GM18502 (cell line): ENCODE results near the gene MINK1.
"Not testable (repeated sequence)": the region's sequence is repeated elsewhere in the genome, so short reads cannot be mapped to it uniquely, and the experiment has no call there.

Experiments
- ATAC-seq: cut with Tn5 transposase; IDR thresholded peaks from one replicate; pipeline ENCODE4 v1.9.1; 2021; ENCODE audit warnings: mild to moderate bottlenecking; ENCODE audit not compliant: unreplicated experiment, poor library complexity

MINK1 gene

DNA sequence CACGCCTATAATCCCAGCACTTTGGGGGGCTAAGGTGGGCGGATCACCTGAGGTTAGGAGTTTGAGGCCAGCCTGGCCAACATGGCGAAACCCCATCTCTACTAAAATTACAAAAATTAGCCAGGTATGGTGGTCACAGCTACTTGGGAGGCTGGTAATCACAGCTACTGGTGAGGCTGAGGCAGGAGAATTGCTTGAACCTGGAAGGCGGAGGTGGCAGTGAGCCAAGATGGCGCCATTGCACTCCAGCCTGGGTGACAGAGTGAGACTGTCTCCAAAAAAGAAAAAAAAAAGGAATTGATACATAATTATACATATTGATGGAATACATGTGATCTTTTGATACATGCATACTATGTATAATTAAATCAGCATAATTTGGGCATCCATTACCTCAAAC is 34.4 kb downstream of the MINK1 start:
- not testable (repeated sequence) for ATAC-seq

DNA sequence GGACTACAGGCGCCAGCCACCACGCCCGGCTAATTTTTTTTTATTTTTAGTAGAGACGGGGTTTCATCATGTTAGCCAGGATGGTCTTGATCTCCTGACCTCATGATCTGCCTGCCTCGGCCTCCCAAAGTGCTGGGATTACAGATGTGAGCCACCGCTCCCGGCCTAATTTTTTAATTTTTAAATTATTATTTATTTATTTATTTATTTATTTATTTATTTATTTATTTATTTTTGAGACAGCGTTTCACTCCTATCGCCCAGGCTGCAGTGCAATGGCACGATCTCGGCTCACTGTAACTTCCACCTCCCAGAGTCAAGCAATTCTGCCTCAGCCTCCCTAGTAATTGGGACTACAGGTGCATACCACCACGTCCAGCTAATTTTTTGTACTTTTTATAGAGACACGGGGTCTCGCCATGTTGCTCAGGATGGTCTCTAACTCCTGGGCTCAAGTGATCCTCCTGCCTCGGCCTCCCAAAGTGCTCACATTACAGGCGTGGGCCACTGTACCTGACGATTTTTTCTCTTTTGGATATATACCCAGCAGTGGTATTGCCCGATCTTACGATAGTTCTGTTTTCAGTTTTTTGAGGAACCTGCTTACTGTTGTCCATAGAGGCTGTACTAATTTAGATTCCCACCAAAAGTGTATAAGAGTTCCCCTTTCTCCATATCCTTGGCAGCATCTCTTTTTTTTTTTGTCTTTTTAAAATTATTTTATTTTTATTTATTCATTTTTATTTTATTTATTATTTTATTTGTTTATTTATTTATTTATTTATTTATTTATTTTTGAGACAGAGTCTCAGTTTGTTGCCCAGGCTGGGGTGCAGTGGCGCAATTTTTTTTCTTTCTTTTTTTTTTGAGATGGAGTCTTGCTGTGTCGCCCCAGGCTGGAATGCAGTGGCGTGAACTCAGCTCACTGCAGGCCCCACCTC is 36.2 kb downstream of the MINK1 start:
- ATAC-seq: not testable (repeated sequence)

DNA sequence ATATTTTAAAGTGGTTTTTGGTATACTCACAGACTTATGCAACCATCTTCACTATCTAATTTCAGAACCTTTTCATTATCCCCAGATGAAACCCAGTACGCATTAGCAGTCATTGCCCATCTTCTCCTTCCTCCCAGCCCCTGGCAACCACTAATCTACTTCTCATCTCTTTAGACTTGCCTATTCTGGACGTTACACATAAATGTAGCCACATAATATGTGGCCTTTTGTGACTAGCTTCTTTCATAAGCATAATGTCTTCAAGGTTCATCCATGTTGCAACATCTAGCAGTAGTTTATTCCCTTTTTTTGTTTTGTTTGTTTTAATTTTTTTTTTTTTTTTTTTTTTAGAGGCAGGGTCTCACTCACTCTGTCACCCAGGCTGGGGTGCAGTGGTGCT is 37.7 kb downstream of the MINK1 start:
- ATAC-seq: no peak

DNA sequence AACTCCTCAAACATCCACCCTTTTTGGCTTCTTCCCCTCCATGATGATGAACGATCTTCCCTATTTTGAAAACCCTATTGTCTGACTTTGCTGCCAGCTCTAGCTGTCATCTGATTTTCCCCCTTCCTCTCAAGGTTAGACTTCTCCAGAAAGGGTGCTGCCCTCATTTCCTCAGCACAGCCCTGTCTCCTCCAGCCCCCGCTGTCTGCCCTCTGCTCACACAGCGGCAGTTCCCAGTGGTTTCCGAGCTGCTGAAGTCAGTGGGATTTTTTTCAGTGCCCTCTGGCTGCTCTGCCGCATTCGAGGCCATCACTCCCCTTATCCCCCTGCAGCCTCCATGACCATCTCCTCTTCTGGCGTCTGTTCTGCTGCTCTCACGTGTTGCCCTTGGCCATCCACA is 39.6 kb downstream of the MINK1 start:
- no peak for ATAC-seq

DNA sequence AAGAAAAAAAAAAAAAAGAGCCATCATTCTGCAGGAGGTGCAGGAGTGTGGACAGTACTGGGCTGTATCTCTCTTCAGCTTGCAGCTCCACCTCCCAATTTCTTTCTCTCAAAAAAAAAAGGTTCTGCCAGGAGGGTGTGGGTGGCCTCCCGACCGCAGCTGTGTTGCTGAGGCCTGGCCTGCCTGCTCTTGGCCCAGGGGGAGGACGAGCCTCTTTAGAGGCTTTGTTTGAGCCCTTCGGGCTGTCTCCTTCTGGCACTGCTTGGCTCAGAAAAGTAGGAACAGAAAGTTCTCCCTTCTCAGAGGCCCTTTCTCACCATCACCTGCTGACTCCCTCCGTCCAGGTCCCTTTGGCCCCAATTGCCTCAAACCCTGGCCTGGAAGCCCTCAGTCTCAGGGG is 43.9 kb downstream of the MINK1 start:
- no peak for ATAC-seq

DNA sequence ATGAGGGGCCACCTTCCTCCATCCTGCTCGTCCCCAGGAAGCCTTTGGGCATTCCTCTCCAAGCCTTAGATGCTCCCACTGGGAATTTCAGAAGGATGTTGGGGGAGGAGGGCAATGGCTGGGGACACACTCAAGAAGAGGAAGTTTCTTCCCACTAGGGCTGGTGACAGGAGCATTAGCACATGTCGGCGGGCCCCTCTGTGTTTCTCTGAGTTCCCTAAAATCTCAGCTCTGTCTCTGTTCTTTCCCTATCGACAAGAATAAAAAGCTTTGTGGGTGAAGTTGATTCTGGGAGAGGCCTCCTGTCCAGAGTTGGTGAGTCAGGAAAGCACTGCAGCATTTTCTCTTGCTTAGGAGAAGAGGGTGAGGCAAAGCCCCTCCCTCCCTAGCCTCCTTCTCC is 46.5 kb downstream of the MINK1 start:
- ATAC-seq: no peak

DNA sequence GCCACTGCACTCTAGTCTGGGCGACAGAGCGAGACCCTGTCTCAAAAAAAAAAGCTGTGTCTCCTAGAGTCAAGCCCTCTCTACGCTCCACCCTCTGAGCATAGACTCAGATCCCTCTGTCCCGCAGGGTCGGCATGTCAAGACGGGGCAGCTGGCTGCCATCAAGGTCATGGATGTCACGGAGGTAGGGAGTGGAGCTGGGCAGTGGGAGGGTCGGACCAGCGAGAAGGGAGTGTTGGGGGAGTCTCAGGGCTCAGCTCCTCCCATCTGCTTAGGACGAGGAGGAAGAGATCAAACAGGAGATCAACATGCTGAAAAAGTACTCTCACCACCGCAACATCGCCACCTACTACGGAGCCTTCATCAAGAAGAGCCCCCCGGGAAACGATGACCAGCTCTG is 47.7 kb downstream of the MINK1 start:
- ATAC-seq: no peak

DNA sequence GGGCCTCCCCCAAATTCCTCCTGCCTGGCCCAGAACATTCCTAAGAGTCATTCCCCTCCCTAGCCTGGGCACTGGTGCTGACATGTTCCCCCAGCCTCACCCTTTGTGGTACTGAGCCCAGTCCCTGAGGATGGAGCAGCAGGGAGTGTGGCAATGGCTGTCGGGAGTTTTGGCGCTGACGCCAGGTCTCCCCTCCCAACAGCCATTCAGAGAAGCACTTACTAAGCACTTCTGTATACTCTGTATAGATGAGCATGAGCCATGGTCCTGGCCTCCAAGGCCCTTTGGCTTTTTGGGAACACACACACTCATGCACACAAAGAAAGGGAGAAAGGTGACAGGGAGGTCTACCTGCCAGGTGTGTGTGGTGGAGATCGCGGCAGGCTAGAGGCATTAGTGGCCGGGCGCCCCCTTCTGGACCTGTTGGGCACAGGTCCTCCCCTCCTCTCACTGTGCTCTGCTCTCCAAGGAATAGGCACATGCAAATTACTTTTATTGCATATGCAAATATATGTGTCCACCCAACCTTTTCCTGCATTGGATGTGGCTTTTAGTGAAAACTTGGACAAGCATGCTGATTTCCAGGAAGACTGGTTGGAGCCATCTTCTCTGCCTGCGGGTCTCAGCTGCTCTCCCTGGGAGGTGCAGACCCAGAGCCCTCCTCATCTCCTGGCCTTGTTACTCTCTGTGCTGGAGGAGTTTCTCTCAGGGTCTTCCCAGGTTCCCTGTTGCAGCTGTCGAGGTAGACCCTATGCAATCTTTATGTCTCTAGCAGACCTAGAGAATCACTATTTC is 48.8 kb downstream of the MINK1 start:
- ATAC-seq: no peak

DNA sequence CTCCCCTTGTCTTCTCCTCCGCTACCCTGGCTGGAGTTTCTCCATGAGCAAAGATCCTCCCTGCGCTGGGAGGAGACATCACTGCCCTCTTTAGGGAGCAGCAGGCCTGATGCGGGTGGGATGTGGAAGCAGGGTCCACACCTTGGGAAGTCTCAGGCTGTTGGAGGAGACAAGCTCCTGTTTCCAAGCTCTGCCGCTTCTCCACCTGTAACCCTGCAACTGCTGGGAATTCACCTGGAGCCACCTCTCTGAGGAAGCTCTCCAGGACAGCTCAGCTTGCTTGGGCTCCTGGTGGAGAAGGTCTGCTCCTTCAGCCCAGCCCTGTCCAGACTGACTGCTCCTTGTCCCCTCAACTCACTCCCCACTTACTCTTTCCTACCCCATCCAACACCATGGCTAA is 51.3 kb downstream of the MINK1 start:
- no peak for ATAC-seq

DNA sequence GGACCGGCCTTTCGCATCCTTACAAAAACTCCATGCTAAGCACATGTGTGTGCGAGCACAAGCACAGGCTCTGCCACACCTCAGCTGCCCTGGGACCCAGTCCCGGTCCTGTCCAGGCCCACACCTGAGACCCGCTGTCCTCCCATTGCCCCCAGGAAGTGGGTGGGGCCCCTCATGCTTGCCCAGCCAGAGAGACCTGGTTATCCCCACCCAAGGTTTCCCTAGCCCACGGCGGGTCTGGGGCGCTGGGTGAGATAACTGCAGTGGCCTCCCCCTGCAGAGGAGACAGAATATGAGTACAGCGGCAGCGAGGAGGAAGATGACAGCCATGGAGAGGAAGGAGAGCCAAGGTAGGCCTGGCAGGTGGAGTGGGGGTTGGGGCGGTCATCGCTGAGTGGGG is 53.7 kb downstream of the MINK1 start:
- no peak for ATAC-seq

DNA sequence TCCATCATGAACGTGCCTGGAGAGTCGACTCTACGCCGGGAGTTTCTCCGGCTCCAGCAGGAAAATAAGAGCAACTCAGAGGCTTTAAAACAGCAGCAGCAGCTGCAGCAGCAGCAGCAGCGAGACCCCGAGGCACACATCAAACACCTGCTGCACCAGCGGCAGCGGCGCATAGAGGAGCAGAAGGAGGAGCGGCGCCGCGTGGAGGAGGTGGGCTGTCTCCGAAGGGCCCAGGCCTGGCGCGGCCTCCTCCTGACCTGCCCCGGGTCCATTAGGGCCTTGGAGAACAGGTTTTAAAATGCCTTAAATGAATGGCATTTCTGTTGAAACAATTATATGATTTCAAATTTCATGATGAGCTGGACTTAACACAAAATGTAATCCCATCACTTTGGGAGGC is 54.4 kb downstream of the MINK1 start:
- ATAC-seq: no peak

DNA sequence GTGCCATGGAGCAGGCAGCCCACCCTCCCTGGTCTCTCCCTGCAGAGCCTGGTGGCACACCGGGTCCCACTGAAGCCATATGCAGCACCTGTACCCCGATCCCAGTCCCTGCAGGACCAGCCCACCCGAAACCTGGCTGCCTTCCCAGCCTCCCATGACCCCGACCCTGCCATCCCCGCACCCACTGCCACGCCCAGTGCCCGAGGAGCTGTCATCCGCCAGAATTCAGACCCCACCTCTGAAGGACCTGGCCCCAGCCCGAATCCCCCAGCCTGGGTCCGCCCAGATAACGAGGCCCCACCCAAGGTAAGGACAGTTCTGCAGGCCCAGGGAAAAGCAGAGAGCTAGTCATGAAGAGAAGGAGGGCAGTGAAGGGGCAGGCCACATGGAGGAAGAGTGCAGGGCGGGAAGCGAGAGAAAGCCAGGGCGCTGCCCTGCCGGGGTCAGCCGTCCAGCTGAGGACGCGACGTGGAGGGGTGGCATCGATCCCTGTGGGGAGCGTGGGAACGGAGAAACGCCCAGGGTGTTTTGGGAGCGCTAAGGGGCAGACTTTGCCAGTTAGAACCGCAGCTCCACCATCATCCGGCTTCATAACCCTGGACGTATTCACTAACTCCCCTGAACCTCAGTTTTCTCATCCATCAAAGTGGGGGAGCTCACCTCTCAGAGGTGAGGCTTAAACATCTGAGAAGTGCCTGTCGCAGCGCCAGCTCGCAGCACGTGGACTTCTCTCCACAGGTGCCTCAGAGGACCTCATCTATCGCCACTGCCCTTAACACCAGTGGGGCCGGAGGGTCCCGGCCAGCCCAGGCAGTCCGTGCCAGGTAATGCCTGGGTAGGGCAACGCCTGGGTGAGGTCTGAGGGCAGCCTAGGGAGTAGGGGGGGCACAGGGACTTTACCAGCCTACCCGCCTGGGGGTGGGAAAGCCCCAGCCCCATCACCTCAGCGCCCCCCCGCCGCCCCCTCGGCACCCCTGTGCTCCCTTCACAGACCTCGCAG is 58.6 kb downstream of the MINK1 start:
- ATAC-seq: no peak

DNA sequence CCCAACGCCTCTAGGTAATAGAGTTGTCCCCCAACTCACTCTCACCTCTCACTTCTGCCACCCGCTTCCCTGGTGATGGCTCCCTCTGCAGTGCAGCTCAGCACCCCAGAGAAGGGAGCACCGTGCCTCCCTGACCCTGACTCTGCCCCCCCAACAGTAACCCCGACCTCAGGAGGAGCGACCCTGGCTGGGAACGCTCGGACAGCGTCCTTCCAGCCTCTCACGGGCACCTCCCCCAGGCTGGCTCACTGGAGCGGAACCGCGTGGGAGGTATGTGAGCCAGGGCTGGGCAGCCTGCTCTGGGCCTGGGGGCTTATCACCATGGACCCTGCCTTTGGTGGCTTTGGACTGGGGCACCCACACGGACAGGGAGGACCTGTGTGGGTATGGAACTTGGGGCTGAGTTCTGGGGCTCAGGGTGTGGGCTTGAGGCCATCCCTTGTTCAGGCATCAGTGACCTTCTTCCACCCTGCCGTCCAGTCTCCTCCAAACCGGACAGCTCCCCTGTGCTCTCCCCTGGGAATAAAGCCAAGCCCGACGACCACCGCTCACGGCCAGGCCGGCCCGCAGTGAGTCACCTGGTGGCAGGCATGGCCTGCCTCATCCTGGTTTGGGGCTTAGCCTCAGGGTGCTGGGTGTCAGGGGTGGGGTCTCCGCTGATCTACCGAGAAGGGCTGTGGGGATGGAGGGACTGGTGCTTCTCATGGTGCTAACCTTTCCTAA is 59.5 kb downstream of the MINK1 start:
- ATAC-seq: no peak

DNA sequence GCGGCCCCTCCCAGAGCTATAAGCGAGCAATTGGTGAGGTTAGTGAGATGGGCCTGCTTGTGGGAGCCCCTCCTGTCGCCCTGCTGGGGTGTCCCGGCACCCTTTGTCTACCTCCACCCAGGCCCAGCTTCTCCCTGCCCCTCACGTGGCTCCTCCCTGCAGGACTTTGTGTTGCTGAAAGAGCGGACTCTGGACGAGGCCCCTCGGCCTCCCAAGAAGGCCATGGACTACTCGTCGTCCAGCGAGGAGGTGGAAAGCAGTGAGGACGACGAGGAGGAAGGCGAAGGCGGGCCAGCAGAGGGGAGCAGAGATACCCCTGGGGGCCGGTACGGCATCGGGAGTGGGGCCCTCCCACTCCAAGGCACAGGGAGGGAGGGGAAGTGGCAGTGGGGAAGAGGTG is 60.1 kb downstream of the MINK1 start:
- no peak for ATAC-seq

DNA sequence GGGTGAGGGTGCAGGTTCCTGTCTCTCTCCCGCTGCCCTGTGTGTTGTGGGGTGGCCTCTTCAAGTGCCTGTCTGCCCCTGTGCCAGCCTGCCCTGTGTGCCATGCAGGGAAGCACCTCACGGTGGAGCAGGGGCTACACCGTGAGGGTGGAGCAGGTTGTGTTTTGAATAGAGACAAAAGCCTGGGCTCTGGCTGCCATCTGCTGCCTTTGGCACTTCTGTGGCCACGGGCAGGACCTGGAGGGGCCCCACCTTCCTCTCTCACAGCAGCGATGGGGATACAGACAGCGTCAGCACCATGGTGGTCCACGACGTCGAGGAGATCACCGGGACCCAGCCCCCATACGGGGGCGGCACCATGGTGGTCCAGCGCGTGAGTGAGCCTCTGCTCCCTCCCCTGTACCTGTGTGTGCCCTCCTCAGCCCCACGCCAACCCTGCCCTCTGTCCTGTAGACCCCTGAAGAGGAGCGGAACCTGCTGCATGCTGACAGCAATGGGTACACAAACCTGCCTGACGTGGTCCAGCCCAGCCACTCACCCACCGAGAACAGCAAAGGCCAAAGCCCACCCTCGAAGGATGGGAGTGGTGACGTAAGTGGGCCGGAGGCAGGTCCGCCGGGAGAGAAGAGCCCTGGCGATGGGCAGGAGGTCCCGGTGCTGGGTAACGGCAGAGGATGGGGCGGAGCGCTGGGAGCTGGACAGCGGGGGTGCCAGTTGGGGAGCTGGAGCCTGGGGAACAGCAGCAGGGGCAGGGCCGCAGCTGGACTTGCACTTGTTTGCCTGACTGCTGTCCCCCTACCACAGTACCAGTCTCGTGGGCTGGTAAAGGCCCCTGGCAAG is 60.8 kb downstream of the MINK1 start:
- ATAC-seq: no peak

DNA sequence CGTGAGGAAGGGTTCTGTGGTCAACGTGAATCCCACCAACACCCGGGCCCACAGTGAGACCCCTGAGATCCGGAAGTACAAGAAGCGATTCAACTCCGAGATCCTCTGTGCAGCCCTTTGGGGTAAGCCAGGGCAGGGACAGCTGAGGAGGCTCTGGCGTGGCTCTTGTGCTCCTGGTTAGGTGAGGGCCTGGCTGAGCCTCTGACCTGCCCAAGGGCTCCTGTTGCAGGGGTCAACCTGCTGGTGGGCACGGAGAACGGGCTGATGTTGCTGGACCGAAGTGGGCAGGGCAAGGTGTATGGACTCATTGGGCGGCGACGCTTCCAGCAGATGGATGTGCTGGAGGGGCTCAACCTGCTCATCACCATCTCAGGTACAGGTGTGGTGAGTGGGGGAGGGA is 62.0 kb downstream of the MINK1 start:
- no peak for ATAC-seq

DNA sequence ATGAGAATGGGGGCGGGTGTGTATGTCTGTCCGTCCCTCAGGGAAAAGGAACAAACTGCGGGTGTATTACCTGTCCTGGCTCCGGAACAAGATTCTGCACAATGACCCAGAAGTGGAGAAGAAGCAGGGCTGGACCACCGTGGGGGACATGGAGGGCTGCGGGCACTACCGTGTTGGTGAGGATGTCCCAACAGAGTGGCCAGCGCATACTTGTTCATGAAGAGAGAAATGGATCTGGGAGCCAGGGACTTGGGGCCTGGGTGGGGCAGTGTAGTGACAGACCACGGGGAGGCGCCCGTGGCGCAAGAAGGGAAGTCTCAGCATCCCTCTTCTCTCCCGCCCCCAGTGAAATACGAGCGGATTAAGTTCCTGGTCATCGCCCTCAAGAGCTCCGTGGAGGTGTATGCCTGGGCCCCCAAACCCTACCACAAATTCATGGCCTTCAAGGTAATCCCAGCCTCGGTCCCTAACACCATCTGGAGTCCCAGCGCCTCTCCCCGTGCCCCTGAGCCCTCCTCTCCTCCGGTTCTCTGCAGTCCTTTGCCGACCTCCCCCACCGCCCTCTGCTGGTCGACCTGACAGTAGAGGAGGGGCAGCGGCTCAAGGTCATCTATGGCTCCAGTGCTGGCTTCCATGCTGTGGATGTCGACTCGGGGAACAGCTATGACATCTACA is 62.7 kb downstream of the MINK1 start:
- no peak for ATAC-seq
